ENCODE measurements around the gene KLHDC7B. TPM values are rescaled to one million over a fixed set of nuclear protein-coding genes. Genes with fewer than 3 reads are reported as not detected.

KLHDC7B gene
- total and polyA plus RNA-seq, 9 donors, result 0.04 to 0.13 (median 0.10) TPM; not detected in 2

DNA sequence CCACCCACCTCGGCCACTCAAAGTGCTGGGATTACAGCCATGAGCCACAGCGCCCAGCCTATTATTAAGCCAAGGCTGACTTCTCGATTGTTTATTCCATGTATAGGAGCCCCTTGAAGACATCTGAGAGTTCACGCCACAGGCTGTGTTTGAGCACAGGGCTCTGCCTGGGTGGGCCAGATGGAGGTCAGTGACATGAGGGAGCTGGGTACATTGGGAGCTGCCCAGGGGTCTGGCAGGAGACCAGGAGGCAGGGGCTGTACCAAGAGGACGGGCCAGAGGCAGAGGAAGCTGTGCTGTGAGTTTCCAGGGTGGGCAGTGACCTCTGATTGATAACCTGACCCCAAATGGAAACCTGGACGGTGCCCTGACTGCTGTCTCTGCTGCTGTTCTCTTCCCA is 43.6 kb upstream of the KLHDC7B start:
- H3K4me1 ChIP-seq (ENCODE audit: insufficient read depth), result peaks cover 12% of the 10 kb centered on the region
- H3K36me3 ChIP-seq, result no peaks in the 10 kb centered on the region
- H3K4me3 ChIP-seq, result no peak overlapping the region
- intact Hi-C loops (cut with DNase I), result loop anchor here in 1 of 4 donors (10.0 kb wide), 1 partner anchor 257 kb away; the partner anchor contains the start of gene TUBGCP6
- no peaks in the 10 kb centered on the region for H3K27me3 ChIP-seq
- TF ChIP-seq, protein P1, sequence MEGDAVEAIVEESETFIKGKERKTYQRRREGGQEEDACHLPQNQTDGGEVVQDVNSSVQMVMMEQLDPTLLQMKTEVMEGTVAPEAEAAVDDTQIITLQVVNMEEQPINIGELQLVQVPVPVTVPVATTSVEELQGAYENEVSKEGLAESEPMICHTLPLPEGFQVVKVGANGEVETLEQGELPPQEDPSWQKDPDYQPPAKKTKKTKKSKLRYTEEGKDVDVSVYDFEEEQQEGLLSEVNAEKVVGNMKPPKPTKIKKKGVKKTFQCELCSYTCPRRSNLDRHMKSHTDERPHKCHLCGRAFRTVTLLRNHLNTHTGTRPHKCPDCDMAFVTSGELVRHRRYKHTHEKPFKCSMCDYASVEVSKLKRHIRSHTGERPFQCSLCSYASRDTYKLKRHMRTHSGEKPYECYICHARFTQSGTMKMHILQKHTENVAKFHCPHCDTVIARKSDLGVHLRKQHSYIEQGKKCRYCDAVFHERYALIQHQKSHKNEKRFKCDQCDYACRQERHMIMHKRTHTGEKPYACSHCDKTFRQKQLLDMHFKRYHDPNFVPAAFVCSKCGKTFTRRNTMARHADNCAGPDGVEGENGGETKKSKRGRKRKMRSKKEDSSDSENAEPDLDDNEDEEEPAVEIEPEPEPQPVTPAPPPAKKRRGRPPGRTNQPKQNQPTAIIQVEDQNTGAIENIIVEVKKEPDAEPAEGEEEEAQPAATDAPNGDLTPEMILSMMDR (IDR thresholded peaks at IDR 0.05), result no peak
- TF ChIP-seq POLR2A (IDR thresholded peaks at IDR 0.05) (no peak), EP300 (IDR thresholded peaks at IDR 0.05) (no peak)
- no peaks in the 10 kb centered on the region for H3K9me3 ChIP-seq
- DNase-seq, result peak in 1 of 5 donors; percentile 21
- no peak overlapping the region for H3K27ac ChIP-seq
- WGBS, 3 donors, result 73 to 80% (median 80%) methylated on average over 6 of the region's 6 CpGs

DNA sequence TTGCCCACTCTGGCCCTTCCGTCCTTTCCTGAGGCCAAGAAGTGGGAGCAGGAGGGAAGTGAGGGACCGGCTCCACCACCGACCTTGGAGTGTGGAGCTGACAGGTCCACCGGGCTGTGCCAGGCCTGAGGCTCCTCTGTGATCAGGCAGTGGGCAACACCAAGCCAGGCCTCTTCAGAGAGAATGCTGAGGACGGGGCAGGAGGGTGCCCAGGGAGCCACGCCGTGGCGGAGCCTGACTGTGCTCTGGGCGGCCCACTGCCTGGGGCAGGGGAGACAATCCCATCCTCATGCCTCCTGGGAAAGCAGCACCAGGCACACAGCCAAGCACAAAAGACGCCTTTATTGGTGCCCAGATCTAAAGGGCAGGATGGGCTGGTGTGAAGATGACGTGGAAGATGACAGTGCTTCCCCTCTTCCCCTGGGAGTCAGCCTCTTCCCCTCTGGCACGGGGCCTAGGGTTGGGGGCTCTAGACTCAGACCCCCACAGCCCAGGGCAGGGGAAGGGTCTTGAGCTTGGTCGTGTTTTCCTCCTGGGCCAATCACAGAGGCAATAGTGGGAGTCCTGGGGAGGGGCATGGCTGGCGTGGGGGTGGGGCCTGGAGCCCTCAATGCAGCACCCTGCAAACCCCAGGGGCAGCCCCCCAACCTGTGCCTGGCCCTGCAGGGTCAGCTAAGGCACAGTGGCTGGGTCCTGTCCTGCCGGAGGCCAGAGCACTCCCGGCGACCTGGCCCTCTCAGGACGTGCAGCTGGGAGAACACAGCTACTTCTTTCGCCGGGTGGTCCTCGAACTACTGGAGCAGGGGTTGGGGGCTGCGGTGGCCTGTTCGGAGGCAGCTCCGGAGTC is 42.8 kb upstream of the KLHDC7B start:
- H3K27me3 ChIP-seq, result no peaks in the 10 kb centered on the region
- WGBS, 3 donors, result 75 to 83% (median 76%) methylated on average over 21 to 24 of the region's 24 CpGs
- no peaks in the 10 kb centered on the region for H3K36me3 ChIP-seq
- no peak overlapping the region for H3K4me3 ChIP-seq
- no peak overlapping the region for H3K27ac ChIP-seq
- intact Hi-C loops (cut with DNase I), result loop anchor here in 1 of 4 donors (10.0 kb wide), 1 partner anchor 258 kb away; the partner anchor contains the start of gene TUBGCP6
- peak in 1 of 5 donors; percentile 24 for DNase-seq
- H3K4me1 ChIP-seq (ENCODE audit: insufficient read depth), result peaks cover 12% of the 10 kb centered on the region
- H3K9me3 ChIP-seq, result no peaks in the 10 kb centered on the region
- TF ChIP-seq EP300 (IDR thresholded peaks at IDR 0.05), result no peak
- no peak for TF ChIP-seq POLR2A (IDR thresholded peaks at IDR 0.05)
- TF ChIP-seq, protein P1 (IDR thresholded peaks at IDR 0.05), result no peak

DNA sequence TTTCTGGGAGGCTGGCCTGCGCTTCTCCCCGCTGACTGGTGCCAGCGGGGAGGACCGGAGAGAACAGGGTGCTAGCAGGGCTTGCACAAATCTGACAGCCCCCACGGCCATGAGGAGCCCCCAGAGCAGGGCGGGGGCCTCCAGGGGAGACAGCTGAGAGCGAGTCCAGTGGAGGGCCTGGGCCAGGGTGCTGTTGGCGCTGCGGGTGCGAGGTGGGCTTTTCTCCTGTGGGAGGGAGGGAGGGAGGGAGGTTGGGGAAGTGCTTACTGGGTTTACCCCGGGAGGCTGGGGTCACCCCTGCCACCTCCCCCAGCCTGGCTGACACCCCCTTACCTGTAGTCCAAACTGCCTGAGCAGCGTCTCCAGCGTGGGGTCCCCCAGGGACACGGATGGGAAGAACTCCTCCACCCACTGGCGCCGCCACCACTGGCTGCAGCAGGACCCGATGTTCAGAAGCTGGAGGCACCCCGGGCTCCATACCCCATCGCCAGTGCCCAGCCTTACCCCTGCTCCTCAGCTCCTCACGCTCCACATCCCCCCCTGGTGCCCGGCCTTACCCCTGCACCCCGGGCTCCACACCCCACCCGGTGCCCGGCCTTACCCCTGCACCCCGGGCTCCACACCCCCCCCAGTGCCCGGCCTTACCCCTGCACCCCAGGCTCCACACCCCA is 42.1 kb upstream of the KLHDC7B start:
- intact Hi-C loops (cut with DNase I), result loop anchor here in 1 of 4 donors (10.0 kb wide), 1 partner anchor 259 kb away; the partner anchor contains the start of gene TUBGCP6

More for the DNA sequence above, 42.1 kb upstream of the KLHDC7B start:
- TF ChIP-seq POLR2A (IDR thresholded peaks at IDR 0.05), result no peak
- TF ChIP-seq EP300 (IDR thresholded peaks at IDR 0.05), result no peak
- TF ChIP-seq, protein P1 (IDR thresholded peaks at IDR 0.05), result no peak
- Histone ChIP-seq H3K27ac (no peak overlapping the region), H3K4me1 (ENCODE audit: insufficient read depth) (peaks cover 12% of the 10 kb centered on the region), H3K9me3 (no peaks in the 10 kb centered on the region), H3K4me3 (no peak overlapping the region), H3K27me3 (no peaks in the 10 kb centered on the region), H3K36me3 (no peaks in the 10 kb centered on the region)
- DNase-seq, result peak in 1 of 5 donors; percentile 31
- WGBS, 3 donors, result 82 to 85% (median 82%) methylated on average over 25 to 26 of the region's 26 CpGs
